ENCODE measurements around the gene CHRNA1.

CHRNA1 gene

DNA sequence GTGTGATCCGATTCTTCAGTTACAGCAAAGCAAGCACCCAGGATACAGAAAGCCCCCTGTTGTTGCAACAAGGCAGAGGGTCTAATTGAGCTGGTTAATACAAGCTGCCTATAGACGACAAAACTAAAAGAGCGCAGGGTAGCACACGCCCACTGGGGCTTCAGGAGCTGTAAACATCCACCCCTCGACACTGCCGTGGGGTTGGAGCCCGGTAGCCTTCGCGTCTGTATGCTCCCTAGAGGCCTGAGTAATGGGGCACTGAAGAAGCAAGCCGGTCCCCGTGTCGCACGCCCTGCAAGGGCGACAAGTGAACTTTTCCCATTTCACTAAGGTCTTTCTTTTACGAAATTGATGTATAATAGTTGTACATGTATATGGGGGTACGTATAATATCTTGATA lies 24.7 kb upstream of the CHRNA1 start:
- H3K4me3 ChIP-seq (ENCODE audit: low read length): no peak overlapping the region
- TF ChIP-seq, protein P1, sequence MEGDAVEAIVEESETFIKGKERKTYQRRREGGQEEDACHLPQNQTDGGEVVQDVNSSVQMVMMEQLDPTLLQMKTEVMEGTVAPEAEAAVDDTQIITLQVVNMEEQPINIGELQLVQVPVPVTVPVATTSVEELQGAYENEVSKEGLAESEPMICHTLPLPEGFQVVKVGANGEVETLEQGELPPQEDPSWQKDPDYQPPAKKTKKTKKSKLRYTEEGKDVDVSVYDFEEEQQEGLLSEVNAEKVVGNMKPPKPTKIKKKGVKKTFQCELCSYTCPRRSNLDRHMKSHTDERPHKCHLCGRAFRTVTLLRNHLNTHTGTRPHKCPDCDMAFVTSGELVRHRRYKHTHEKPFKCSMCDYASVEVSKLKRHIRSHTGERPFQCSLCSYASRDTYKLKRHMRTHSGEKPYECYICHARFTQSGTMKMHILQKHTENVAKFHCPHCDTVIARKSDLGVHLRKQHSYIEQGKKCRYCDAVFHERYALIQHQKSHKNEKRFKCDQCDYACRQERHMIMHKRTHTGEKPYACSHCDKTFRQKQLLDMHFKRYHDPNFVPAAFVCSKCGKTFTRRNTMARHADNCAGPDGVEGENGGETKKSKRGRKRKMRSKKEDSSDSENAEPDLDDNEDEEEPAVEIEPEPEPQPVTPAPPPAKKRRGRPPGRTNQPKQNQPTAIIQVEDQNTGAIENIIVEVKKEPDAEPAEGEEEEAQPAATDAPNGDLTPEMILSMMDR (conservative IDR thresholded peaks at IDR 0.05; ENCODE audit: low read length): no peak

GRCh38 chr2:174788291-174788929 lies 24.1 kb upstream of the CHRNA1 start:
- H3K4me3 ChIP-seq (ENCODE audit: low read length): no peak overlapping the region
- TF ChIP-seq, protein P1 (conservative IDR thresholded peaks at IDR 0.05; ENCODE audit: low read length): no peak
- DNase-seq (ENCODE audit: low read depth): peak; percentile 86

More for the DNA sequence above, 24.7 kb upstream of the CHRNA1 start:
- DNase-seq (ENCODE audit: low read depth): no peak

- DNase-seq (ENCODE audit: low read depth): peak; percentile 100
- no peak overlapping the region for H3K4me3 ChIP-seq (ENCODE audit: low read length)
- TF ChIP-seq, protein P1 (conservative IDR thresholded peaks at IDR 0.05; ENCODE audit: low read length): no peak
Observed at GRCh38 chr2:174787487-174788205, 23.4 kb upstream of the CHRNA1 start.

DNA sequence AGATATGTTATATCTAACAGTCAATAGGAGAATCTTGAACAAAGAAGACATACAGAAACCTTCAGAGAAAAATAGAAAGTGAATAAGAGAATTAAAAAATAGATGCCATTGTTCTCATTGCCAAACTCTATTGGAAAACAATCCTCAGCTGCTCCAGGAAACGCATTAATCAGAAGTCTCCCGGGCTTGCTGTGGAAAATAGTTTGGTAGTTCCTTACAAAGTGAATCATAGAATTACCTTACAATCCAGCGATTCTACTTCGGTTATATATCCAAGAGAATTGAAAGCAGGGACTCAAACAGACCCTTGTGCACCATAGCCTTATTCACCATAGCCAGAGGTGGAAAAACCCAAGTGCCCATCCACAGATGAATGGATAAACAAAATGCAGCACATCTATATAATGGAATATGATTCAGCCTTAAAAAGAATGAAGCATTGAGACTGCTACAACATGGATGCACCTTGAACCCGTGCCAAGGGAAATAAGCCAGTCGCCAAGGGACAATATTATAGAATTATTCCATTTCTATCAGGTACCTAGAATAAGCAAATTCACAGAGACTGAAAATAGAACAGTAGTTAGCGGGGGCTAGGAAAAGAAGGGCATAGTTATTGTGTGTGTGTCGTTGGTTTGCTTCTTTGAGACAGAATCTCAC lies 21.9 kb upstream of the CHRNA1 start:
- DNase-seq (ENCODE audit: low read depth): peak; percentile 81
- no peak overlapping the region for H3K4me3 ChIP-seq (ENCODE audit: low read length)
- TF ChIP-seq, protein P1 (conservative IDR thresholded peaks at IDR 0.05; ENCODE audit: low read length): no peak

DNA sequence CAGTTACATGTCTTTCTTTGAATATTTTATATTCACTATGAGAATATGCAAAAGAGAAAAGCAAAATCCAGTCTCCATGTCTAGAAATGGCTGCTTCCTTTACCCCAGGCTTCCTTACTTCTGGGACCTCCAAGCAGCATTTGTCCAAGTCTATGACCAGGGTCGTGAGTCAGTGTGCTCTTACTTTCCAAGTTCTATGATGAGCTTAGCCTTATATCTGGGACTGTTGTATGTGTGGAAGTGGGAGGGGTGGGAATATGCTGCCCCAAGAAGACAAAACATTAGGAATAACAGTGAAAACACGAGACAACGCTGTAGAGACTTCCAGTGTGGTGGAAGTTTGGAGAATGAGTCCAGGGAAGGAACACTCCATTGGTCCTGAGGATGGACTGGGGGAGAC lies 21.2 kb upstream of the CHRNA1 start:
- peak; percentile 34 for DNase-seq (ENCODE audit: low read depth)
- TF ChIP-seq, protein P1 (conservative IDR thresholded peaks at IDR 0.05; ENCODE audit: low read length): no peak
- no peak overlapping the region for H3K4me3 ChIP-seq (ENCODE audit: low read length)

DNA sequence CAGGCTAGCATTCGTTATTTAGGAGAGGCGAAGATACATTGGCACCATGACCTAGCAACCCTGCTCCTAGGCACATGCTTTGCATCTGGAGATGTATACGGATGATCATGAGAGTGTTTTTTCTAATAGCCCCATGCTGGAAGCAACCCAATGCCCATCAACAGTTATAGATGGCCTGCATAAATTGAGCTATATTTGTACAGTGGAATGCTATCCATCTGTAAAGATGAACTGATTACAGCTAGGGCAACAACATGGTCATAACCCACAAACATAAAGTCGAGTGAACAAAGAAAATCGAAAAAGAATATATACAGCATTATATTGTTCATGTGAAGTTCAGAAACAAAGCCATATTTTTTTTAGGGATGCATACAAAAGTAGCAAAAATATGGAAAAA lies 20.6 kb upstream of the CHRNA1 start:
- TF ChIP-seq, protein P1 (conservative IDR thresholded peaks at IDR 0.05; ENCODE audit: low read length): no peak
- DNase-seq (ENCODE audit: low read depth): no peak
- H3K4me3 ChIP-seq (ENCODE audit: low read length): no peak overlapping the region

Measured in AG10803 (cell line).